Measurements from ENCODE around the gene FURIN. TPM values are rescaled to one million over a fixed set of nuclear protein-coding genes. Genes with fewer than 3 reads are reported as not detected.
A peak's percentile ranks its signal among the peaks of the same experiment; 100 is the strongest.

The FURIN gene
- total RNA-seq, 1 experiment from 2014 or later, result 62.0 TPM

DNA sequence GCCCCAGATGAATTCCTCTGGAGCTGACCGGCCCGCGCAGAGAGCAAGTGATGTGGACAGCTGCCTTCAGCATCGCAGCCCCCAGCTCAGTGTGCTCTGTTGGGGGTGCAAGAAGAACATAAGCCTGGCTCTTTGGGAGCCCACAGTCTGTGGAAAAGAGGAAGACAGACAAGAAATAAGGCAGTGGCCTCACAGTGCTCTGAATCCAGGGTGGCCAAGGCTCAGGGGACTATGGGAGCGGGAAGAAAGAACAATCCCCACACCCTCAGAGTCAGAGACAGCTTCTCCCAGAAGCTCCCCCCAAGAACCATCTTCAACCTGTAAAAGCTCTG lies 64.2 kb downstream of the FURIN start:
- peak overlapping the region; percentile 20; the same call in 1 of the 2 replicates for H3K27ac ChIP-seq (ENCODE audit: low read length)
- peaks cover 29% of the 10 kb centered on the region for H3K4me1 ChIP-seq (ENCODE audit: control insufficient read depth, insufficient read depth, low read length)
- TF ChIP-seq SIN3A (IDR thresholded peaks at IDR 0.05; ENCODE audit: borderline replicate concordance, insufficient read depth, low read depth, low read length) (no peak), TCF7L2 (IDR thresholded peaks at IDR 0.05; ENCODE audit: low read depth, low read length) (no peak), POLR2AphosphoS5 (IDR thresholded peaks at IDR 0.05; ENCODE audit: low read depth, low read length) (no peak)
- TF ChIP-seq, protein P1, sequence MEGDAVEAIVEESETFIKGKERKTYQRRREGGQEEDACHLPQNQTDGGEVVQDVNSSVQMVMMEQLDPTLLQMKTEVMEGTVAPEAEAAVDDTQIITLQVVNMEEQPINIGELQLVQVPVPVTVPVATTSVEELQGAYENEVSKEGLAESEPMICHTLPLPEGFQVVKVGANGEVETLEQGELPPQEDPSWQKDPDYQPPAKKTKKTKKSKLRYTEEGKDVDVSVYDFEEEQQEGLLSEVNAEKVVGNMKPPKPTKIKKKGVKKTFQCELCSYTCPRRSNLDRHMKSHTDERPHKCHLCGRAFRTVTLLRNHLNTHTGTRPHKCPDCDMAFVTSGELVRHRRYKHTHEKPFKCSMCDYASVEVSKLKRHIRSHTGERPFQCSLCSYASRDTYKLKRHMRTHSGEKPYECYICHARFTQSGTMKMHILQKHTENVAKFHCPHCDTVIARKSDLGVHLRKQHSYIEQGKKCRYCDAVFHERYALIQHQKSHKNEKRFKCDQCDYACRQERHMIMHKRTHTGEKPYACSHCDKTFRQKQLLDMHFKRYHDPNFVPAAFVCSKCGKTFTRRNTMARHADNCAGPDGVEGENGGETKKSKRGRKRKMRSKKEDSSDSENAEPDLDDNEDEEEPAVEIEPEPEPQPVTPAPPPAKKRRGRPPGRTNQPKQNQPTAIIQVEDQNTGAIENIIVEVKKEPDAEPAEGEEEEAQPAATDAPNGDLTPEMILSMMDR (IDR thresholded peaks at IDR 0.05), result peak; percentile 40
- TF ChIP-seq, protein P2, sequence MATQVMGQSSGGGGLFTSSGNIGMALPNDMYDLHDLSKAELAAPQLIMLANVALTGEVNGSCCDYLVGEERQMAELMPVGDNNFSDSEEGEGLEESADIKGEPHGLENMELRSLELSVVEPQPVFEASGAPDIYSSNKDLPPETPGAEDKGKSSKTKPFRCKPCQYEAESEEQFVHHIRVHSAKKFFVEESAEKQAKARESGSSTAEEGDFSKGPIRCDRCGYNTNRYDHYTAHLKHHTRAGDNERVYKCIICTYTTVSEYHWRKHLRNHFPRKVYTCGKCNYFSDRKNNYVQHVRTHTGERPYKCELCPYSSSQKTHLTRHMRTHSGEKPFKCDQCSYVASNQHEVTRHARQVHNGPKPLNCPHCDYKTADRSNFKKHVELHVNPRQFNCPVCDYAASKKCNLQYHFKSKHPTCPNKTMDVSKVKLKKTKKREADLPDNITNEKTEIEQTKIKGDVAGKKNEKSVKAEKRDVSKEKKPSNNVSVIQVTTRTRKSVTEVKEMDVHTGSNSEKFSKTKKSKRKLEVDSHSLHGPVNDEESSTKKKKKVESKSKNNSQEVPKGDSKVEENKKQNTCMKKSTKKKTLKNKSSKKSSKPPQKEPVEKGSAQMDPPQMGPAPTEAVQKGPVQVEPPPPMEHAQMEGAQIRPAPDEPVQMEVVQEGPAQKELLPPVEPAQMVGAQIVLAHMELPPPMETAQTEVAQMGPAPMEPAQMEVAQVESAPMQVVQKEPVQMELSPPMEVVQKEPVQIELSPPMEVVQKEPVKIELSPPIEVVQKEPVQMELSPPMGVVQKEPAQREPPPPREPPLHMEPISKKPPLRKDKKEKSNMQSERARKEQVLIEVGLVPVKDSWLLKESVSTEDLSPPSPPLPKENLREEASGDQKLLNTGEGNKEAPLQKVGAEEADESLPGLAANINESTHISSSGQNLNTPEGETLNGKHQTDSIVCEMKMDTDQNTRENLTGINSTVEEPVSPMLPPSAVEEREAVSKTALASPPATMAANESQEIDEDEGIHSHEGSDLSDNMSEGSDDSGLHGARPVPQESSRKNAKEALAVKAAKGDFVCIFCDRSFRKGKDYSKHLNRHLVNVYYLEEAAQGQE (IDR thresholded peaks at IDR 0.05; ENCODE audit: insufficient read depth in 1 of 2, low read depth in 2 of 2, low read length in 1 of 2), result no peak
- in situ Hi-C loops (cut with HindIII; ENCODE audit: low pct_unique_long_range_greater_than_20kb, low sequenced_read_pairs), result no loop called here
- H3K4me3 ChIP-seq (ENCODE audit: low read depth in 2 of 2, low read length in 2 of 2), result peak overlapping the region; percentile 76 to 78; a peak in 3 of 4 replicates
- H3K36me3 ChIP-seq (ENCODE audit: control insufficient read depth, insufficient read depth, low read length), result peaks cover 2% of the 10 kb centered on the region; the same call in 1 of the 2 replicates
- DNase-seq (ENCODE audit: low read depth, low spot score), result no peak
- no peak for ATAC-seq
- no TSS peak for BruUV-seq (replicated peaks)
- POLR2A ChIA-PET, result interaction anchor here (0.6 kb wide), 1 partner anchor 16 kb away, joined by 4 read pairs; no protein-coding TSS in a partner anchor
- no peaks in the 10 kb centered on the region for H3K27me3 ChIP-seq (ENCODE audit: control insufficient read depth, insufficient read depth, low read length)
- CTCF ChIA-PET, result interaction anchor here (0.5 to 3.1 kb wide), 8 partner anchors 10 to 285 kb away, joined by 3 to 16 read pairs (median 4); partner anchors contain the start of genes FES and MAN2A2
- H3K9me3 ChIP-seq (ENCODE audit: control insufficient read depth, insufficient read depth, low read depth, low read length), result no peaks in the 10 kb centered on the region
- intact Hi-C loops (cut with micrococcal nuclease; ENCODE audit: unreplicated experiment), result no loop called here

Other genes with a start within 250 kb of the FURIN start
- gene BLM, start 151.2 kb upstream of the FURIN start, total RNA-seq (2021; ENCODE audit: unreplicated experiment), result 23.9 TPM
- gene FES, start 15.9 kb downstream of the FURIN start, total RNA-seq (2021; ENCODE audit: unreplicated experiment), result 0.64 TPM
- gene MAN2A2, start 34.7 kb downstream of the FURIN start, total RNA-seq (2021; ENCODE audit: unreplicated experiment), result 77.2 TPM
- 5.3 TPM for gene HDDC3, start 64.0 kb downstream of the FURIN start, total RNA-seq (2021; ENCODE audit: unreplicated experiment)
- 84.4 TPM for gene UNC45A, start 66.7 kb downstream of the FURIN start, total RNA-seq (2021; ENCODE audit: unreplicated experiment)
- gene RCCD1, start 86.3 kb downstream of the FURIN start, total RNA-seq (2021; ENCODE audit: unreplicated experiment), result 23.6 TPM
- gene PRC1, start 125.9 kb downstream of the FURIN start, total RNA-seq (2021; ENCODE audit: unreplicated experiment), result 228 TPM
- 16.3 TPM for gene VPS33B, start 154.0 kb downstream of the FURIN start, total RNA-seq (2021; ENCODE audit: unreplicated experiment)
- not detected for gene SV2B, start 231.7 kb downstream of the FURIN start, total RNA-seq (2021; ENCODE audit: unreplicated experiment)